NCI-H526 (cell line): ENCODE measurements around the gene SPACA7.

Experiments
- DNase-seq, 2 experiments: peaks; one replicate each; lab custom pipeline; 2025; lab: John Stamatoyannopoulos, UW

Gene SPACA7

DNA sequence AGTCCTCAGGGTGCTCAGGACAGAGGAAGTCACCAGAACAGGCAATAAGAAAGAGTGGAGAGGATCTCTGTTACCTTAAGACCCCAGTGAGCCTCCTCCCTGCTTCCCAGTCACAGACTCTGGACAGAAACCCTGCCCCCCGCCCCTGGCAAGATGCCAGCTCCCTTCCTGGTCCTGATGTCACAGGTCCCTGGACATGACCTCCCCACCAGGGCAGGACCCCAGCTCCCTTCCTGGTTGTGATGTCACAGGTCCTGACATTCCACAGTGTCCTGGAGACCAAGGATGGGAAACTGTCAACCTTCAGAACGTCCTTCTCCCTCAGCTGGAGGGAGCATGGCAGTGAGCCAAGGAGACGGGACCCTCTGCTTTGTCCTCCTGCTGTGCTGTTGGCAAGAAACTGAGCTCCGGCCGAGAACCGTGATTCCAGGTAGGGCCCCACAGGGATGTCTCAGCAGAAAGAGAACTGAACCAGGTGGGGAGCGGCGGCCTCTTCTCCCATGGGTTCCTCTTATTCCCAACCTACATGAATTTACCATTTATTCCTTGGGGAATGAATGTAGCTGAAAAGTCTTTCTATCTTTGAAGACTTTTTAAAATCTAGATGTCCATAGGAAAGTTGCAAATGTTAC lies at the start of gene SPACA7:
Gene SPACA7, plus strand, starts transcription at position 306 of the 632 bp plus-strand sequence. Its CDS starts 31 bp downstream, at position 337.
- no peak for DNase-seq

- no peak for DNase-seq
Measured at GRCh38 chr13:112326821-112327370, 49.3 kb upstream of the SPACA7 start.

- DNase-seq = no peak
Measured at GRCh38 chr13:112328936-112329335, 47.2 kb upstream of the SPACA7 start.

DNA sequence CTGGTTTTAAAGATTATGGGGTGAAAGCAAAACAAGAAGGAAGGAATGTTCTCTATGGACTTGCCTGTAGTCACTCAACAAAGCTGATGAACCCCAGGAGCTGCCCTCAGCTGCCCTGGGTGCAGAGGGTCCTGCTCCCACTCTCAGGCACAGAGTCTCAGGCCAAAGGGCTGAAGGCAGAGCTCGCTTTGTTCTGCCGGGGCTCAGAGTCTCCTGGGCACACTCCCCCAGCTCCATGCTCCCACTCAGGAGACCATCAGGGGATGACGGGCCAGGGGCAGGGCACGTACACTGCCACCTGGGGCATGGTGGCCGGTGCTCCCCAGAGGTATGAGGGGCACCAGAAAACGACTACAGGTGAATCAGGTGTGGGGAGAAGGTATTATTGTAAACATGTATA lies 46.8 kb upstream of the SPACA7 start:
- DNase-seq = no peak

- no peak for DNase-seq
Measured at GRCh38 chr13:112330066-112330465, 46.1 kb upstream of the SPACA7 start.

DNA sequence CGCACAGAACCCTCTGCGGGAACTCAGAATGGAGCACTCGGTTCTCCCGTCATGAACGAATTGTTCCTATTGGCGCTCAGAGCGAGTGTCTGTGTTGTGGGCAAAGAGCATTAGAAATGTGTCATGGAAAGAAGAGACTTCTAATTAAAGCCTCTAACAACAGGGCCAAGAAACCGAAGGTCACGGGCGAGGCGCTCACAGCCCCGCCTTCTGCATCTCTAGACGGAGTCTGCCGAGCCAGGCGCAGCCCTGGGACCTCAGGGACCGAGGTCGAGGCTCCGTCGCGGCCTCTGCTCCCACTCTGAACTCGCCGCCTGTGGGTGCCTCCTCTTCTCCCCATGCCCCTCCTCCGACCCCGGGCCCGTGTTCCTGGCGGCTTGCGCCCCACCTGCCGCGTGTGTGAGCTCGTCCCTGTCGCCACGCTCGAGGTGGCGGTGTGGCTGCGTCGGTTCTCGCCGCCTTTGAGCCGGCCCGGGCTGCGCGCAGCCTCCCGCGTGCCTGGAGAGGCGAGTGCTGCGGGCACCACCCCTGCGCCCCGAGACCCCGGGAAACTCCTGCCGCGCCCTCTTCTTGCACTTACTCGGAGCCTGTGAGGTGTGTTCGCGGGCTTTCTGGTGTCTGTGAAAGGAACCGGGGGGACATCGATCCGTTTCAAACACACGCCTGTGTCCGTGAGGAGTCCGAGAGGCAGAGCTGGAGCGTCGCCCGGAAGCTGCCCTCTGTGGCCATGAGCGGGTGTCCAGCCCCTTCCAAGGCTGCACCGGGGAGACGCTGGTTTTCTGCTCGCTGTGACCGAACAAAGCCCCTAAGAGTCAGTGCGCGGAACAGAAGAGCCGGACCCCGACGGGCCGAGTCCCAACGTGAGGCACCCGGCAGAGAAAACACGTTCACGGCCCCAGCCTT lies 45.4 kb upstream of the SPACA7 start:
- DNase-seq = no peak

GRCh38 chr13:112331675-112332074 lies 44.5 kb upstream of the SPACA7 start:
- DNase-seq = no peak

DNA sequence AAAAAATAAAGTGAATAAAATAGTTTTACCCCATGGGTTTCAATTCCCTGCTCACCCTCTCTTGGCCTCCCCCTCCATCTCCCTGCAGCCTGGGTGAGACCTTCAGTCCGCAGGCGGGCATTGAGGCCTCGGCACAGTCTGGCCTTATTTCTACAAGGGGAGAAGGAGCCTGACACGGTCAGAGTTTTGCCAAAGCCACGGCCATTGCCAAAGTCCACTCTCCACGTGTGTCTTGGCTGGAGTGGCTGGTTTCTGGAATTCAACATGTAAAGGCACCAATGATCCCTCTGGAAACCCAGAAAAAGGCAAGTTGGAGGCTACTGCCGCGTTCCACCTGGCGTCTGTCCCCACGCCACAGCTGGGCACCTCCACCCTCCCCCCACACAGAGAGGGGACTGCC lies 43.4 kb upstream of the SPACA7 start:
- no peak for DNase-seq

DNA sequence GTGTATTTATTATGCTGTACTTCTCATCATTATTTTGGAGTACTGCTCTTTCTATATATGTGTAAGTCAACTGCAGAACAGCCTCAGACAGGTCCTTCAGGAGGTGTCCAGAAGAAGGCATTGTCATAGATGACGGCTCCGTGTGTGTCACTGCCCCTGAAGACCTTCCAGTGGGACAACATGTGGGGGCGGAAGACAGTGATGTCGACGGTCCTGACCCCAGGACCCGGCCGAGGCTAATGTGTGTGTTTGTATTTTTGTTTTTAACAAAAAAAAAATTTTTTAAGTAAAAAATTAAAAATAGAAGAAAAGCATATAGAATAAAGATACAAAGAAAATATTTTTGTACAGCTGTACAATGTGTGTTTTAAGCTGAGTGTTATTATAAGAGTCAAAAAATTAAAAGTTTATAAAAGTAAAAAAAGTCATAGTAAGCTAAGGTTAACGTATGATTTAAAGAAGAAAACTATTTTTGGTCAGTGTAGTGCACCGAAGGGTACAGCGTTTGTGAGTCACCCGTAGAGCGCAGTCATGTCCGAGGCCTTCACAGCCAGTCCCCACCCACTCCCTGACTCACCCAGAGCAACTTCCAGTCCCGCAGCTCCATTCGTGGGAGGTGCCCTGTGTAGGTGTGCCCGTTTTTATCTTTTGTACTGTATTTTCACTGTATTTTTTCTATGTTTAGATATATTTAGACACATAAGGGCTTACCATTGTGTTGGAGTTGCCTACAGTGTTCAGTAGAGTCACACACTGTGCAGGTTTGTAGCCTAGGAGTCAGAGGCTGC lies 42.2 kb upstream of the SPACA7 start:
- DNase-seq = no peak

DNA sequence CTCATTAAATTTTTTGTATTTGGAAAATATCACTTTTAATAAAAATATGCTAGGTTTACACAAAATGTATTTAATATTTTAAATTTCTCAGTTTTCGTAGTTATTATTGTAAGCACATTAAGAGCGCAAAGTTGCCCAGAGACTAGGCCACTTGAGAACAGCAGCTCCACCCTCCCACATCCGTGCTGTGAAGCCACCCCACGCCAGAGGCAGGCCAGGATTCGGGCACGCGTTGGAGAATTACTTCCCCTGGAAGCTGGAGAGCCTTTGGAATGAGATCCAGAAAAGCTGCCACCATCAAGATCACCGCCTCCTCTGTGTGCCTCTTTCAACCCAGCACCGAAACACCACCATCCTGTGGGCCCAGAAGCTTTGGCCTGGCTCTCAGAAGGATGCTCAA lies 41.0 kb upstream of the SPACA7 start:
- DNase-seq = peak in 1 of 2 experiments; percentile 21

DNA sequence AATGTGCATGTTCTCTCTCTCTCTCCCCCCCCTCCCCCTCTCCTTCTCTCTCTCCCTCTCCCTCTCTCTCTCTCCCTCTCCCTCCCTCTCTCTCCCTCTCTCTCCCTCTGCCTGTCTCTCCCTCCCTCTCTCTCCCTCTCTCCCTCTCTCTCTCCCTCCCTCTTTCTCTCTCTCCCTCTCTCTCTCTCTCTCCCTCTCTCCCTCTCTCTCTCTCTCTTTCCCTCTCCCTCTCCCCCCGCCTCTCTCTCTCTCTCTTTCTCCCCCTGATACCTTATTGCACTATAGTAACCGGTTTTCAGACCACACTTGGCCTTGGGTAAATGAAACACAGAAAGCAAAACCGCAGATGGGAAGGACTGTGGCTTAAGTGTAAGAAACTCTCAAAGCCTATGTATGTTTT lies 34.7 kb upstream of the SPACA7 start:
- no peak for DNase-seq

DNA sequence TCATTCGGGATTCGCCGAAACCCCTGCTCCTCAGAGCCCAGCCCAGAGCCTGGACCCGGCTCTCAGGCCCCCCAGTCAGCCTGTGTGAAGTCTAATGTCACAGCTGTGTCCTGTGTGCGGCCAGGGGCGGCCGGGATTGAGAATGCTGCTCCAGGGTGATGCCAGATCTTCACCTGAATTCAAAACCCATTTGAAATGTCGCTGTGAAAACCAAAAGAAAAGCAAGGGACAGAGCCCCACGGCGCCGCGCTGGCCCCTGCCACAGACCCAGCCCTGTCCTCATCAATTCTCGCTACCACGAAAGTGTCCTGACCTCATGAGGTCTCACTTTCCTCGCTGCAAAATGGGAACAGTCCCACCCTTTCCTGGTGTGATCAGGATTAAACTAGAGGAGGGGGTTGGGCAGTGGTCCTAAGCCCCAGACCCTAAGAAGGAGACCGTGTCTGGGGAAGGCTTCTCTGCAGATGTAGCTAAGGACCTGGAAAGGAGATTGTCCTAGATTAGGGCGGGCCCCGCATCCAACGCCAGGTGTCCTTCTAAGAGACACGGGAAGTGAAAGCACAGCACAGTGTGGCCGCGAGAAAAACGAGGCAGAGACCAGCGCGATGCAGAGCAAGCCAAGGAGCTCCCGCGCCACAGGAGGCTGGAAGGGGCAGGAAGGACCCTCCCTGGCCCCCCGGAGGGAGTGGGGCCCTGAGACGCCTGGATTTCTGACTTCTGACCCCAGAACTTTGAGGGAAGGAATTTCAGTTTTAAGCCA lies 34.0 kb upstream of the SPACA7 start:
- peak in 1 of 2 experiments; percentile 28 for DNase-seq

- no peak for DNase-seq
Measured at GRCh38 chr13:112342841-112343361, 33.3 kb upstream of the SPACA7 start.

DNA sequence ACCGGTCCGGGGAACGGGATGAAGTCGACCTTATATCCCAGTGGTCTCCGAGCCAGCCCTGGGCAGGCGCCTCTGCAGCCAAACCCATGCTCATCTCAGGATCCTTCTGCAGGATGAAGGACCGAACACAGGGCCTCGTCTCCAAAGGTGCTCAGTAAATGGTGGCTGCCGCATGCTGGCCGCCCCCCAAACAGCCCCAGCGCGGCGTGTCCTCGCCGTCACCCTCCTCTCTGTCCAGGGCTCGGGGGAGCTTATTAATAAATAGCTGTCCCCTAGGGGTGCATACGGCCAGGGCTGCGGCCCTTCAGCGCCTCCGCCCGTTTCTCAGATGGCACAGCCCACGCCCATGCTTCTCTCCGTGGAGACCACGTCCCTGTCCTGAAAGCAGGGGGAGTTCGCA lies 32.6 kb upstream of the SPACA7 start:
- no peak for DNase-seq

- DNase-seq = no peak
Measured at GRCh38 chr13:112345826-112346172, 30.4 kb upstream of the SPACA7 start.

GRCh38 chr13:112346173-112346898 lies 29.8 kb upstream of the SPACA7 start:
- peak; percentile 67 to 91 for DNase-seq

- DNase-seq = no peak
Measured at GRCh38 chr13:112346899-112347229, 29.3 kb upstream of the SPACA7 start.

GRCh38 chr13:112347986-112348385 lies 28.2 kb upstream of the SPACA7 start:
- DNase-seq = no peak

GRCh38 chr13:112348642-112349345 lies 27.4 kb upstream of the SPACA7 start:
- DNase-seq = no peak

GRCh38 chr13:112349681-112350080 lies 26.5 kb upstream of the SPACA7 start:
- peak in 1 of 2 experiments; percentile 28 for DNase-seq
